ENCODE data around the gene CDC42BPG. TPM values are rescaled to one million over a fixed set of nuclear protein-coding genes. Genes with fewer than 3 reads are reported as not detected.

The CDC42BPG gene
- total and polyA plus RNA-seq, 2 of the 8 experiments (the other 6 are each of a cell fraction or from before 2014, with no cell fraction given) = 3.7 to 10.6 TPM

DNA sequence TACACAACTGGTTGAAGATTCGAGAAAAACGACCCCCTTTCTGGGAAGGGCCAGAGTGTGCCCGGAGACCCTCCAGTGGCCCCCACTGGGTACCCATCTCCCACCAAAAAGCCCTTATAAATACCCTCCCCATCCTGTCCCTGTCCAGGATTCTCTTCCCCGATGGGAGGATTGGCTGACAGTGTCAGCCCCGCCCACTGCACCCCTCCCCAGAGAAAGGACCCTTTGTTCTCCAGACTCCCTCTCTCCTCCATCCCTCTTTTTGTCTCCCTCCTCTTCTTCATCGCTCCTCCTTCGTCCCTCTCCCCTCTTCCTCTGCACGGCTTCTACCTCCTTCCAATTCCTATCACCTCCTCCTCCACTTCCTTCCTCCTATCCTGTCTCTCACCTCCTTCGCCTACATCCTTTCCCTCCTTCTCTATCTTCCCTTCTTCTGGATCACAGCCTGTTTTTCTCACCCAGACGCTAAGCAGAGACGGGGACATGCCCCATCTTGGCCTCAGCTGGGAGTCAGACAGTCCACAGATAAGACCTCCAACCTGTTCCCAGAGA, 20.8 kb downstream of the CDC42BPG start:
- no peak overlapping the region for H3K23ac ChIP-seq (ENCODE audit: insufficient read length)
- H2BK20ac ChIP-seq (ENCODE audit: low read length) = no peak overlapping the region
- no peak overlapping the region for H3K9ac ChIP-seq (replicated peaks in 1 of 4; ENCODE audit: extremely low read depth in 1 of 4, low read depth in 3 of 4, low read length in 3 of 4)
- no peaks in the 10 kb centered on the region for H3K79me2 ChIP-seq (ENCODE audit: control insufficient read depth in 1 of 2, insufficient read depth in 2 of 2, low read length in 2 of 2)
- FAIRE-seq = no peak
- H3K4me1 ChIP-seq (replicated peaks in 1 of 4; ENCODE audit: control insufficient read depth in 3 of 4, insufficient read depth in 4 of 4, low read length in 3 of 4) = no peaks in the 10 kb centered on the region
- ChIA-PET POLR2A (ENCODE audit: partially characterized antibody) (interaction anchor here (1.1 kb wide), 2 partner anchors 26 to 30 kb away, joined by 4 read pairs; no protein-coding TSS in a partner anchor), CTCF (ENCODE audit: partially characterized antibody) (interaction anchor here (0.9 kb wide), 1 partner anchor 50 kb away, joined by 3 read pairs; no protein-coding TSS in a partner anchor)
- no peaks in the 10 kb centered on the region for H3K9me3 ChIP-seq (ENCODE audit: insufficient read depth in 2 of 2, low read depth in 1 of 2, low read length in 1 of 2)
- H2AK5ac ChIP-seq (ENCODE audit: low read depth, low read length) = no peak overlapping the region
- no peak for DNase-seq (ENCODE audit: low read depth in 1 of 2, low spot score in 2 of 2)
- H3K56ac ChIP-seq (replicated peaks; ENCODE audit: insufficient read length, low read depth, low read length) = no peak overlapping the region
- H3K23me2 ChIP-seq (ENCODE audit: low read depth, low read length) = no peaks in the 10 kb centered on the region; the same call in 1 of the 2 replicates
- H4K20me1 ChIP-seq (replicated peaks in 1 of 2; ENCODE audit: control insufficient read depth in 1 of 2, insufficient read depth in 2 of 2, low read length in 2 of 2) = peaks cover 0 to 2% of the 10 kb centered on the region in 2 experiments
- H3K4me2 ChIP-seq (ENCODE audit: insufficient read depth in 1 of 2, low read depth in 2 of 2, low read length in 2 of 2) = no peak overlapping the region
- H2AFZ ChIP-seq (ENCODE audit: low read length) = no peak overlapping the region
- 81 to 89% methylated on average over 3 to 11 of the region's 11 CpGs for WGBS, 2 experiments (ENCODE audit: extremely low coverage in 1 of 2, insufficient coverage in 1 of 2, insufficient read length in 1 of 2, insufficient replicate concordance in 2 of 2, low coverage in 1 of 2, low lambda C conversion rate in 2 of 2, missing lambda C conversion rate in 1 of 2)
- H3K79me1 ChIP-seq (ENCODE audit: low read depth, low read length) = no peaks in the 10 kb centered on the region; the same call in 1 of the 2 replicates
- H2BK15ac ChIP-seq (ENCODE audit: low read length) = no peak overlapping the region
- no peak overlapping the region for H4K91ac ChIP-seq (replicated peaks; ENCODE audit: insufficient read length, low read length)
- no peak overlapping the region for H3K14ac ChIP-seq (ENCODE audit: insufficient read length)
- H3K27ac ChIP-seq (ENCODE audit: low read depth, low read length) = no peak overlapping the region
- H3K4me3 ChIP-seq (ENCODE audit: extremely low read depth in 1 of 4, insufficient read depth in 2 of 4, low read depth in 3 of 4, low read length in 4 of 4) = no peak overlapping the region
- H2BK120ac ChIP-seq (replicated peaks; ENCODE audit: low read depth, low read length) = no peak overlapping the region
- H4K8ac ChIP-seq (ENCODE audit: extremely low read depth, insufficient read depth, low read length) = no peak overlapping the region
- no peak overlapping the region for H2BK5ac ChIP-seq (ENCODE audit: low read depth, low read length)
- H3K36me3 ChIP-seq (ENCODE audit: control insufficient read depth in 2 of 4, insufficient read depth in 4 of 4, low read length in 3 of 4) = peaks cover 0 to 5% (median 2%) of the 10 kb centered on the region in 4 experiments; a peak in 2 of 8 replicates
- no peak overlapping the region for H4K5ac ChIP-seq (ENCODE audit: insufficient read length, low read depth, low read length)
- H2BK12ac ChIP-seq (ENCODE audit: low read depth, low read length) = no peak overlapping the region
- TF ChIP-seq, protein P1, sequence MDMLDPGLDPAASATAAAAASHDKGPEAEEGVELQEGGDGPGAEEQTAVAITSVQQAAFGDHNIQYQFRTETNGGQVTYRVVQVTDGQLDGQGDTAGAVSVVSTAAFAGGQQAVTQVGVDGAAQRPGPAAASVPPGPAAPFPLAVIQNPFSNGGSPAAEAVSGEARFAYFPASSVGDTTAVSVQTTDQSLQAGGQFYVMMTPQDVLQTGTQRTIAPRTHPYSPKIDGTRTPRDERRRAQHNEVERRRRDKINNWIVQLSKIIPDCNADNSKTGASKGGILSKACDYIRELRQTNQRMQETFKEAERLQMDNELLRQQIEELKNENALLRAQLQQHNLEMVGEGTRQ (IDR thresholded peaks at IDR 0.05; ENCODE audit: low read length) = no peak
- no peak for TF ChIP-seq TAF7 (optimal IDR thresholded peaks at IDR 0.05; ENCODE audit: borderline replicate concordance, low read depth, low read length)
- no peak for TF ChIP-seq JUND (IDR thresholded peaks at IDR 0.05; ENCODE audit: low read length)
- no peak for TF ChIP-seq PHF8 (conservative IDR thresholded peaks at IDR 0.05; ENCODE audit: low read depth, low read length)
- no peak for TF ChIP-seq CREB1 (IDR thresholded peaks at IDR 0.05)
- no peak for TF ChIP-seq CTBP2 (IDR thresholded peaks at IDR 0.05; ENCODE audit: borderline replicate concordance, insufficient read depth, insufficient read length, low read length)
- no peak for TF ChIP-seq YY1 (IDR thresholded peaks at IDR 0.05; ENCODE audit: low read depth, low read length)
- TF ChIP-seq FOSL1 (IDR thresholded peaks at IDR 0.05; ENCODE audit: insufficient read depth, low read depth, low read length) = no peak
- no peak for TF ChIP-seq SAP30 (IDR thresholded peaks at IDR 0.05; ENCODE audit: insufficient read depth, insufficient replicate concordance, low read length)
- H3K18ac ChIP-seq (ENCODE audit: extremely low read depth, low read length) = no peak overlapping the region
- no peak overlapping the region for H3K4ac ChIP-seq (replicated peaks; ENCODE audit: insufficient read length, low read depth, low read length)
- no peaks in the 10 kb centered on the region for H3K27me3 ChIP-seq (replicated peaks in 1 of 4; ENCODE audit: control insufficient read depth in 3 of 4, extremely low read depth in 1 of 4, insufficient read depth in 3 of 4, low read length in 3 of 4)
